HepG2 (cell line): ENCODE measurements around the gene TTC17. TPM values are rescaled to one million over a fixed set of nuclear protein-coding genes. Genes with fewer than 3 reads are reported as not detected.

Source experiments
- ARNT ChIP-seq: fragments of 450-650 bp; IDR thresholded peaks from 2 replicates; pipeline ENCODE4 v1.6.1; 2017
- ELF3 ChIP-seq: IDR thresholded peaks from 2 replicates; pipeline ENCODE4 v1.6.1; 2016; ENCODE audit warnings: missing genetic modification reagents, missing compliant biosample characterization
- EZH2 ChIP-seq: conservative IDR thresholded peaks from 2 replicates; pipeline ENCODE4 v1.6.1; 2012; ENCODE audit warnings: mild to moderate bottlenecking, low read depth, low read length, moderate library complexity
- FIP1L1 ChIP-seq: fragments of 200-400 bp; formaldehyde crosslinking; IDR thresholded peaks from 2 replicates; pipeline ENCODE4 v1.6.1; 2018; ENCODE audit warnings: low read depth, mild to moderate bottlenecking, low read length, moderate library complexity, borderline replicate concordance; ENCODE audit not compliant: insufficient read depth
- FOXA3 ChIP-seq: IDR thresholded peaks from 2 replicates; pipeline ENCODE4 v1.6.1; 2016; ENCODE audit warnings: missing genetic modification reagents, missing compliant biosample characterization
- HINFP ChIP-seq: sonication (generic); formaldehyde crosslinking; IDR thresholded peaks from 2 replicates; pipeline ENCODE4 v1.4.0; 2020; ENCODE audit warnings: low read depth, mild to moderate bottlenecking, missing genetic modification reagents
- HNF1B ChIP-seq: sonication (generic); formaldehyde crosslinking; IDR thresholded peaks from 2 replicates; pipeline ENCODE4 v1.5.1; 2020; ENCODE audit warnings: mild to moderate bottlenecking, moderate library complexity, missing genetic modification reagents
- KIAA2018 ChIP-seq: sonication (generic); formaldehyde crosslinking; IDR thresholded peaks from 2 replicates; pipeline ENCODE4 v1.5.0; 2020; ENCODE audit warnings: mild to moderate bottlenecking, missing genetic modification reagents, borderline replicate concordance
- MAFF ChIP-seq: IDR thresholded peaks from 2 replicates; pipeline ENCODE4 v1.6.1; 2011; ENCODE audit warnings: low read depth, low read length, improper control_type of control experiment
- MAFK ChIP-seq, 2 experiments: IDR thresholded peaks in 1 of 2; conservative IDR thresholded peaks in 1 of 2; 2 replicates each; pipeline ENCODE4 v1.6.1; 2011; ENCODE audit warnings: improper control_type of control experiment in 2 of 2, low read length in 2 of 2
- PCBP1 ChIP-seq: fragments of 200-400 bp; formaldehyde crosslinking; IDR thresholded peaks from 2 replicates; pipeline ENCODE4 v1.6.1; 2017; ENCODE audit warnings: mild to moderate bottlenecking, low read depth, low read length, borderline replicate concordance
- PCBP2 ChIP-seq: fragments of 200-400 bp; formaldehyde crosslinking; optimal IDR thresholded peaks from 2 replicates; pipeline ENCODE3; 2018; ENCODE audit warnings: low read length, low read depth; ENCODE audit not compliant: poor library complexity, severe bottlenecking
- SRSF1 ChIP-seq: fragments of 200-400 bp; formaldehyde crosslinking; optimal IDR thresholded peaks from 2 replicates; pipeline ENCODE3; 2017; ENCODE audit warnings: mild to moderate bottlenecking, low read depth, low read length, moderate library complexity
- SUZ12 ChIP-seq: fragments of 150-350 bp; IDR thresholded peaks from 2 replicates; pipeline ENCODE4 v1.6.1; 2014; ENCODE audit warnings: low read depth, low read length
- U2AF2 ChIP-seq: fragments of 200-400 bp; formaldehyde crosslinking; IDR thresholded peaks from 2 replicates; pipeline ENCODE4 v1.6.1; 2017; ENCODE audit warnings: low read depth, mild to moderate bottlenecking, low read length
- ZNF788 ChIP-seq: sonication (generic); formaldehyde crosslinking; IDR thresholded peaks from 2 replicates; pipeline ENCODE4 v1.5.0; 2020; ENCODE audit warnings: mild to moderate bottlenecking, missing genetic modification reagents, borderline replicate concordance
- polyA plus RNA-seq, 8 experiments: library from polyadenylated mRNA; depleted of rRNA in 3 of 8; stranded (reverse) in 7 of 8; unstranded in 1 of 8; fragments of >200 nt; fragmentation: Illumina TruSeq in 4 of 8; extraction: Trizol in 4 of 8; gene quantifications; 2 replicates each; pipeline versions ENCODE4 v1.2.1 to v1.2.3, GENCODE V29; 2011 to 2016; ENCODE audit warnings: low read depth in 4 of 8, missing spikeins in 1 of 8, mixed read lengths in 1 of 8; ENCODE audit not compliant: insufficient read depth in 1 of 8
- total RNA-seq, 5 experiments: library from RNA; depleted of rRNA; stranded (reverse); fragments of >200 nt; fragmentation: Illumina TruSeq; extraction: Trizol; gene quantifications; 2 replicates each; pipeline ENCODE4 v1.2.3, GENCODE V29; 2016; ENCODE audit warnings: low read depth in 1 of 5

The TTC17 gene
- total and polyA plus RNA-seq, 2 of the 13 experiments (the other 11 are each of a cell fraction or from before 2014, with no cell fraction given) = 55.9 to 99.7 TPM

- TF ChIP-seq FIP1L1 (0 out of 2 replicates have a peak, but pooled peaks have one; percentile 34), HINFP (CRISPR knock-in tag) (no peak; the same call in 1 of the 2 replicates), FOXA3 (CRISPR knock-in tag) (peak; percentile 24; the same call in 1 of the 2 replicates), ZNF788 (peak; percentile 95; the same call in 1 of the 2 replicates), SUZ12 (no peak), PCBP2 (no peak), HNF1B (CRISPR knock-in tag) (peak; percentile 79), PCBP1 (no peak), KIAA2018 (CRISPR knock-in tag) (peak; percentile 88; the same call in 1 of the 2 replicates), ELF3 (CRISPR knock-in tag) (peak; percentile 83), EZH2 (no peak), SRSF1 (peak; percentile 92), U2AF2 (no peak), MAFF (no peak), ARNT (no peak), MAFK (conservative IDR thresholded peaks at IDR 0.05 in 1 of 2, IDR thresholded peaks at IDR 0.05 in 1 of 2; ENCODE audit: low read length in 2 of 2) (no peak)
Measured at GRCh38 chr11:43358801-43359421, at the start of gene TTC17 (continued).
